MM.1S (cell line): ENCODE results near the gene CD300A.

Source experiments
- DNase-seq: peaks from one replicate; pipeline ENCODE4 v3.0.0-alpha.2; 2015
- H2AFZ ChIP-seq: fragments of 300-600 bp; sonication (generic); 2 replicates; pipeline ENCODE4 v1.6.0; 2016; ENCODE audit warnings: antibody characterized with exemption, low read length
- H3F3A ChIP-seq: fragments of 300-600 bp; sonication (generic); 2 replicates; pipeline ENCODE4 v1.6.1; 2016; ENCODE audit warnings: mild to moderate bottlenecking, antibody characterized with exemption, low read length, moderate library complexity, mixed read lengths; ENCODE audit not compliant: insufficient read depth
- H3K27ac ChIP-seq: fragments of 300-600 bp; sonication (generic); 2 replicates; pipeline ENCODE4 v1.5.1; 2016; ENCODE audit warnings: mild to moderate bottlenecking, low read length
- H3K27me3 ChIP-seq: fragments of 300-600 bp; sonication (generic); replicated peaks from 2 replicates; pipeline ENCODE4 v1.6.0; 2016; ENCODE audit warnings: low read length; ENCODE audit not compliant: insufficient read depth
- H3K36me3 ChIP-seq: fragments of 300-600 bp; sonication (generic); replicated peaks from 2 replicates; pipeline ENCODE4 v1.6.1; 2016; ENCODE audit warnings: mild to moderate bottlenecking, low read length, mixed read lengths; ENCODE audit not compliant: insufficient read depth
- H3K4me1 ChIP-seq: fragments of 300-600 bp; sonication (generic); 2 replicates; pipeline ENCODE4 v1.6.1; 2016; ENCODE audit warnings: low read length, mixed read lengths
- H3K4me2 ChIP-seq: fragments of 300-600 bp; sonication (generic); 2 replicates; pipeline ENCODE4 v1.6.0; 2016; ENCODE audit warnings: low read depth, low read length
- H3K4me3 ChIP-seq: fragments of 300-600 bp; sonication (generic); 2 replicates; pipeline ENCODE4 v1.5.1; 2016; ENCODE audit warnings: low read length, mixed read lengths
- H3K79me2 ChIP-seq: fragments of 300-600 bp; sonication (generic); 2 replicates; pipeline ENCODE4 v1.6.1; 2016; ENCODE audit warnings: mixed run types, low read length, mixed read lengths
- H3K9ac ChIP-seq: fragments of 300-600 bp; sonication (generic); 2 replicates; pipeline ENCODE4 v1.6.1; 2016; ENCODE audit warnings: low read length, mixed read lengths
- H3K9me2 ChIP-seq: fragments of 300-600 bp; sonication (generic); replicated peaks from 2 replicates; pipeline ENCODE4 v1.6.1; 2016; ENCODE audit warnings: mild to moderate bottlenecking, low read length, mixed read lengths; ENCODE audit not compliant: insufficient read depth
- H3K9me3 ChIP-seq: fragments of 300-600 bp; sonication (generic); replicated peaks from 2 replicates; pipeline ENCODE4 v1.6.1; 2016; ENCODE audit warnings: mild to moderate bottlenecking, low read length, mixed read lengths; ENCODE audit not compliant: insufficient read depth
- H4K20me1 ChIP-seq: fragments of 300-600 bp; sonication (generic); 2 replicates; pipeline ENCODE4 v1.6.1; 2016; ENCODE audit warnings: mild to moderate bottlenecking, low read length, moderate library complexity, mixed read lengths; ENCODE audit not compliant: insufficient read depth
- CTCF ChIP-seq: fragments of 300-600 bp; sonication (generic); IDR thresholded peaks from 2 replicates; pipeline ENCODE4 v1.5.1; 2016; ENCODE audit warnings: antibody characterized with exemption, low read length, mixed read lengths
- EZH2 ChIP-seq: fragments of 300-600 bp; sonication (generic); optimal IDR thresholded peaks from 2 replicates; pipeline ENCODE3; 2017; ENCODE audit warnings: low read depth, mild to moderate bottlenecking, antibody characterized with exemption, low read length, mixed read lengths
- EZH2phosphoT487 ChIP-seq: fragments of 300-600 bp; sonication (generic); IDR thresholded peaks from 2 replicates; pipeline ENCODE4 v1.6.1; 2018; ENCODE audit warnings: antibody characterized with exemption, low read length

CD300A gene

DNA sequence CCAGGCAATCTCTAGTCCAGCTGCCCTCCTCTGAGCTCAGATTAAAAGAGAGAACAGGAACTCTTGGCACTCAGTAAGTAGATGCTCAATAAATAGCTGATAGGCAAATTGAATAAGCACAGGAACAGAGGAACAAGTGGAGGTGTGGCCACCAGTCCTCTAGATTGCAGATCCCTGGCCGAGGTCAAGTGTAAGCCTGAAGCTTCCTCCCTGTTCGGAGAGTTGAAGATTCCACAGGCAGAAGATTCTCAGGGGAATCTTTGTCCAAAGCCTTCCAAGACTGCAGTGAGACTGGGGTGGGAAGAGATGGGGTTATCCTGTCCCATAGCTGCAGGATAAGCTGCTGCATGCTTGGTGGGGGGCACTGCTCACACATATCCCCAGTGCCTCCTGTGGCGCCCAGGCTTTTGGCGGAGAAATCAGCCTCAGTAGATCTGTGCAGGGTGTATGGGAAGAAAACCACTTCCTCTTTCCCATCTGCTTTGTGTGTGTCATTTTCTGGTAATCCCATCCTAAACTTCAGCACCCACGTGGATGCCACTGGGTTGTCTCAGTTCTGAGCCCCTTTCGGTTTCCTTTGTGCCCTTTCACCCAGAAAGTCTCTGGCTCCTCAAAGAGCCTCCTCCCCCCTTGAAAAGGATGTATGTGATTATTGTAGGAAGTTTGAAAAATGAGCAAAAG lies 12.1 kb downstream of the CD300A start:
- Histone ChIP-seq H3K36me3 (no peaks in the 10 kb centered on the region), H3K9ac (no peak overlapping the region), H3K27ac (peak overlapping the region; percentile 18; the same call in 1 of the 2 replicates), H3K27me3 (no peaks in the 10 kb centered on the region), H3K9me3 (no peaks in the 10 kb centered on the region), H4K20me1 (no peaks in the 10 kb centered on the region), H3F3A (no peaks in the 10 kb centered on the region), H2AFZ (no peak overlapping the region), H3K4me3 (no peak overlapping the region), H3K4me2 (peak overlapping the region; percentile 7; the same call in 1 of the 2 replicates), H3K4me1 (peaks cover 14% of the 10 kb centered on the region), H3K79me2 (no peaks in the 10 kb centered on the region), H3K9me2 (no peaks in the 10 kb centered on the region)
- TF ChIP-seq CTCF (no peak), EZH2phosphoT487 (no peak), EZH2 (no peak)
- no peak for DNase-seq

- H3K4me2 ChIP-seq = no peak overlapping the region
Measured at GRCh38 chr17:74480290-74480689, 13.9 kb downstream of the CD300A start.

DNA sequence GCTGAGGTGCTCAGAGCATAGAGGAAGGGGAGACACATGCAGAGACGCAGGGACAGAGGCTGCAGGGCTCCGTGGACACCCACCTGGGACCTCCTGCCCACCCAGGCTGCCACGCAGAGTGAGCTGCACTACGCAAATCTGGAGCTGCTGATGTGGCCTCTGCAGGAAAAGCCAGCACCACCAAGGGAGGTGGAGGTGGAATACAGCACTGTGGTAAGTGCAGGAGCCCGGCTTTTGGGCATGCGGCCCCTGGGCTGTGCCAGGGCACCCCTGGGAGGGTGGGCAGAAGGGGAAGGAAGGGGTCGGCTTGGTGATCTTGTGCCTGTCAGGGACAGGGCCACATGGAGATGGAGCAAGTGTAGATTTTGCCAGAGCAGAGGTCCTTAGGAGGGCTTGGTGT lies 15.2 kb downstream of the CD300A start:
- no peaks in the 10 kb centered on the region for H3K79me2 ChIP-seq
- no peaks in the 10 kb centered on the region for H3K9me3 ChIP-seq
- H4K20me1 ChIP-seq = no peaks in the 10 kb centered on the region
- H3K4me1 ChIP-seq = peaks cover 11% of the 10 kb centered on the region; the same call in 1 of the 2 replicates
- H2AFZ ChIP-seq = no peak overlapping the region
- H3K36me3 ChIP-seq = no peaks in the 10 kb centered on the region
- H3K4me2 ChIP-seq = no peak overlapping the region
- no peak overlapping the region for H3K4me3 ChIP-seq
- H3K27ac ChIP-seq = no peak overlapping the region
- no peak overlapping the region for H3K9ac ChIP-seq
- peaks cover 6% of the 10 kb centered on the region; the same call in 1 of the 2 replicates for H3K27me3 ChIP-seq
- DNase-seq = no peak
- TF ChIP-seq EZH2 = no peak
- TF ChIP-seq EZH2phosphoT487 = no peak
- TF ChIP-seq CTCF = no peak
- H3F3A ChIP-seq = no peaks in the 10 kb centered on the region
- no peaks in the 10 kb centered on the region for H3K9me2 ChIP-seq

More at GRCh38 chr17:74480290-74480689, 13.9 kb downstream of the CD300A start:
- H3F3A ChIP-seq = no peaks in the 10 kb centered on the region
- H3K4me1 ChIP-seq = peaks cover 11% of the 10 kb centered on the region; the same call in 1 of the 2 replicates
- no peaks in the 10 kb centered on the region for H3K36me3 ChIP-seq
- TF ChIP-seq CTCF (no peak), EZH2phosphoT487 (no peak)
- H3K4me3 ChIP-seq = no peak overlapping the region
- H3K9ac ChIP-seq = no peak overlapping the region
- no peaks in the 10 kb centered on the region for H3K79me2 ChIP-seq
- H2AFZ ChIP-seq = no peak overlapping the region
- no peak for DNase-seq
- no peaks in the 10 kb centered on the region for H3K27me3 ChIP-seq
- no peaks in the 10 kb centered on the region for H3K9me2 ChIP-seq
- no peaks in the 10 kb centered on the region for H4K20me1 ChIP-seq
- no peak overlapping the region for H3K27ac ChIP-seq
- no peaks in the 10 kb centered on the region for H3K9me3 ChIP-seq
